Measurements from ENCODE around the gene TUBD1.
"Not testable (repeated sequence)": the region's sequence is repeated elsewhere in the genome, so short reads cannot be mapped to it uniquely, and the experiment has no call there.

- TF ChIP-seq CTCF (IDR thresholded peaks at IDR 0.05); EZH2 (IDR thresholded peaks at IDR 0.05; ENCODE audit: borderline replicate concordance, insufficient read depth, low read depth, low read length, poor library complexity, severe bottlenecking): not testable (repeated sequence)
These were observed 50.9 kb downstream of the TUBD1 start for GRCh38 chr17:59841882-59842263.
